Measurements from ENCODE around the gene UGT2A1.

UGT2A1 gene

GRCh38 chr4:69584135-69584534, 68.9 kb downstream of the UGT2A1 start:
- no peak for DNase-seq

- no peak for DNase-seq
Measured at GRCh38 chr4:69583543-69583942, 69.5 kb downstream of the UGT2A1 start.

GRCh38 chr4:69577245-69577644, 75.8 kb downstream of the UGT2A1 start:
- no peak for DNase-seq

GRCh38 chr4:69576251-69576877, 76.7 kb downstream of the UGT2A1 start:
- no peak for DNase-seq

- DNase-seq, result no peak
Measured at GRCh38 chr4:69568787-69569186, 84.3 kb downstream of the UGT2A1 start.

GRCh38 chr4:69563424-69563823, 89.6 kb downstream of the UGT2A1 start:
- no peak for DNase-seq

GRCh38 chr4:69549651-69550050, 103.4 kb downstream of the UGT2A1 start:
- DNase-seq, result no peak

- no peak for DNase-seq
Measured at GRCh38 chr4:69546134-69546765, 106.8 kb downstream of the UGT2A1 start.
